ENCODE measurements around the gene ABLIM2. TPM values are rescaled to one million over a fixed set of nuclear protein-coding genes. Genes with fewer than 3 reads are reported as not detected.

ABLIM2 gene
- polyA plus RNA-seq, 1 donor from 2014 or later, result 14.9 TPM

- H3K4me2 ChIP-seq (ENCODE audit: low read length), result no peak overlapping the region
- H3K27ac ChIP-seq (ENCODE audit: low read length), result peak overlapping the region; percentile 8
- no peaks in the 10 kb centered on the region for H4K20me1 ChIP-seq (ENCODE audit: insufficient read depth)
- H3F3A ChIP-seq (ENCODE audit: insufficient read depth, low read length, poor library complexity, severe bottlenecking), result no peaks in the 10 kb centered on the region
- no peaks in the 10 kb centered on the region for H3K79me2 ChIP-seq (replicated peaks; ENCODE audit: insufficient read depth, low read length)
- no peaks in the 10 kb centered on the region for H3K27me3 ChIP-seq (ENCODE audit: insufficient read depth, low read depth, low read length)
- H3K9me2 ChIP-seq (ENCODE audit: insufficient read depth, low read length), result no peaks in the 10 kb centered on the region
- no peaks in the 10 kb centered on the region for H3K9me3 ChIP-seq (ENCODE audit: low read length)
- no peak overlapping the region for H3K9ac ChIP-seq (ENCODE audit: low read length)
- no peak overlapping the region for H2AFZ ChIP-seq (ENCODE audit: low read depth, low read length)
- TF ChIP-seq EP300 (conservative IDR thresholded peaks at IDR 0.05; ENCODE audit: poor library complexity, severe bottlenecking) (no peak), RAD21 (conservative IDR thresholded peaks at IDR 0.05) (no peak), TAF1 (IDR thresholded peaks at IDR 0.05; ENCODE audit: low read depth) (no peak), POLR2AphosphoS5 (IDR thresholded peaks at IDR 0.05) (no peak), CTCF (IDR thresholded peaks at IDR 0.05; ENCODE audit: poor library complexity, severe bottlenecking) (no peak), EZH2 (IDR thresholded peaks at IDR 0.05; ENCODE audit: borderline replicate concordance, insufficient read depth, low read length, poor library complexity, severe bottlenecking) (no peak), MXI1 (conservative IDR thresholded peaks at IDR 0.05; ENCODE audit: poor library complexity, severe bottlenecking) (no peak), SMC3 (conservative IDR thresholded peaks at IDR 0.05; ENCODE audit: poor library complexity) (no peak), REST (IDR thresholded peaks at IDR 0.05; ENCODE audit: borderline replicate concordance) (no peak)
- no peaks in the 10 kb centered on the region for H3K36me3 ChIP-seq (ENCODE audit: insufficient read depth, low read length)
- no peak overlapping the region for H3K4me3 ChIP-seq (ENCODE audit: low read length)
These were observed 53.1 kb downstream of the ABLIM2 start for GRCh38 chr4:8105306-8106100.

GRCh38 chr4:8104491-8105305, 53.9 kb downstream of the ABLIM2 start:
- H4K20me1 ChIP-seq (ENCODE audit: insufficient read depth), result no peaks in the 10 kb centered on the region
- peak overlapping the region; percentile 8 for H3K27ac ChIP-seq (ENCODE audit: low read length)
- no peak overlapping the region for H2AFZ ChIP-seq (ENCODE audit: low read depth, low read length)
- TF ChIP-seq SMC3 (conservative IDR thresholded peaks at IDR 0.05; ENCODE audit: poor library complexity), result no peak
- TF ChIP-seq REST (IDR thresholded peaks at IDR 0.05; ENCODE audit: borderline replicate concordance), result no peak
- TF ChIP-seq EZH2 (IDR thresholded peaks at IDR 0.05; ENCODE audit: borderline replicate concordance, insufficient read depth, low read length, poor library complexity, severe bottlenecking), result no peak
- no peak for TF ChIP-seq CTCF (IDR thresholded peaks at IDR 0.05; ENCODE audit: poor library complexity, severe bottlenecking)
- no peak for TF ChIP-seq TAF1 (IDR thresholded peaks at IDR 0.05; ENCODE audit: low read depth)
- no peak for TF ChIP-seq RAD21 (conservative IDR thresholded peaks at IDR 0.05)
- no peak for TF ChIP-seq MXI1 (conservative IDR thresholded peaks at IDR 0.05; ENCODE audit: poor library complexity, severe bottlenecking)
- no peak for TF ChIP-seq POLR2AphosphoS5 (IDR thresholded peaks at IDR 0.05)
- TF ChIP-seq EP300 (conservative IDR thresholded peaks at IDR 0.05; ENCODE audit: poor library complexity, severe bottlenecking), result no peak
- H3K79me2 ChIP-seq (replicated peaks; ENCODE audit: insufficient read depth, low read length), result no peaks in the 10 kb centered on the region
- H3K4me2 ChIP-seq (ENCODE audit: low read length), result no peak overlapping the region
- no peaks in the 10 kb centered on the region for H3K36me3 ChIP-seq (ENCODE audit: insufficient read depth, low read length)
- no peaks in the 10 kb centered on the region for H3K27me3 ChIP-seq (ENCODE audit: insufficient read depth, low read depth, low read length)
- no peaks in the 10 kb centered on the region for H3F3A ChIP-seq (ENCODE audit: insufficient read depth, low read length, poor library complexity, severe bottlenecking)
- H3K9ac ChIP-seq (ENCODE audit: low read length), result no peak overlapping the region
- H3K9me3 ChIP-seq (ENCODE audit: low read length), result no peaks in the 10 kb centered on the region
- no peaks in the 10 kb centered on the region for H3K9me2 ChIP-seq (ENCODE audit: insufficient read depth, low read length)
- no peak overlapping the region for H3K4me3 ChIP-seq (ENCODE audit: low read length)

Measured in neural cell (in vitro differentiated cells).